ENCODE results near the gene CCDC91.

CCDC91 gene

GRCh38 chr12:28269851-28270250 is 79.6 kb downstream of the CCDC91 start:
- Mint-ChIP-seq H3K4me1 (peaks cover 4% of the 10 kb centered on the region), H3K27me3 (no peaks in the 10 kb centered on the region), H3K4me3 (no peak overlapping the region), H3K9me3 (peaks cover 11% of the 10 kb centered on the region), H3K36me3 (peaks cover 52% of the 10 kb centered on the region), H3K27ac (no peak overlapping the region)
- ATAC-seq: no peak

- peaks cover 12% of the 10 kb centered on the region for H3K4me1 Mint-ChIP-seq
- H3K27ac Mint-ChIP-seq: no peak overlapping the region
- no peak overlapping the region for H3K4me3 Mint-ChIP-seq
- peaks cover 42% of the 10 kb centered on the region for H3K36me3 Mint-ChIP-seq
- H3K9me3 Mint-ChIP-seq: peaks cover 3% of the 10 kb centered on the region
- ATAC-seq: no peak
- no peaks in the 10 kb centered on the region for H3K27me3 Mint-ChIP-seq
These were observed 88.2 kb downstream of the CCDC91 start for GRCh38 chr12:28278499-28278898.

GRCh38 chr12:28278960-28279359 is 88.7 kb downstream of the CCDC91 start:
- no peaks in the 10 kb centered on the region for H3K27me3 Mint-ChIP-seq
- H3K9me3 Mint-ChIP-seq: peaks cover 3% of the 10 kb centered on the region
- peaks cover 42% of the 10 kb centered on the region for H3K36me3 Mint-ChIP-seq
- no peak overlapping the region for H3K27ac Mint-ChIP-seq
- peaks cover 12% of the 10 kb centered on the region for H3K4me1 Mint-ChIP-seq
- H3K4me3 Mint-ChIP-seq: no peak overlapping the region
- ATAC-seq: no peak

DNA sequence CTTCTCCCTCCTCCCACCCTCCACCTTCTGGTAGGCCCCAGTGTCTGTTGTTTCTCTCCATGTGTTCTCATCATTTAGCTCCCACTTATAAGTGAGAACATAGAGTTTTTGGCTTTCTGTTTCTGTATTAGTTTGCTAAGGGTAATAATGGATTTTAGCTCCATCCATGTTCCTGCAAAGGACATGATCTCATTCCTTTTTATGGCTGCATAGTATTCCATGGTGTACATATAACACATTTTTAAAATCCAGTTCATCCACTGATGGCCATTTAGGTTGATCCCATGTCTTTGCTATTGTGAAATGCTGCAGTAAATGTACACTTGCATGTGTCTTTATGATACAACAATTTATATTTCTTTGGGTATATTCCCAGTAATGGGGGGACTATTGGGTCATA is 96.1 kb downstream of the CCDC91 start:
- peaks cover 23% of the 10 kb centered on the region for H3K9me3 Mint-ChIP-seq
- no peak overlapping the region for H3K4me3 Mint-ChIP-seq
- no peak overlapping the region for H3K27ac Mint-ChIP-seq
- no peaks in the 10 kb centered on the region for H3K27me3 Mint-ChIP-seq
- peaks cover 20% of the 10 kb centered on the region for H3K4me1 Mint-ChIP-seq
- H3K36me3 Mint-ChIP-seq: peaks cover 69% of the 10 kb centered on the region
- no peak for ATAC-seq

DNA sequence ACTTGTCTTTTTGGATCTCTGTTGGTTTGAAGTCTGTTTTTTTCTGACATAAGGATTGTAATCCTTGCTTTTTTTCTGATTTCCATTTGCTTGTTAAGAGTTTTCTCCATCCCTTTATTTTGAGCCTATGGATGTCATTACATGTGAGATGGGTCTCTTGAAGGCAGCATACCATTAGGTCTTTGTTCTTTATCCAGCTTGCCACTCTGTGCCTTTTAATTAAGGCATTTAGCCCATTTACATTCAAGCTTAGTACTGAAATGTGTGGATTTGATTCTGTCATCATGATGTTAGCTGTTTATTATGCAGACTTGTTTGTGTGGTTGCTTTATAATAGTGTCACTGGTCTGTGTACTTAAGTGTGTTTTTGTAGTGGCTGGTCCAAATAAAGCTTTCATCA is 100.0 kb downstream of the CCDC91 start:
- H3K27me3 Mint-ChIP-seq: no peaks in the 10 kb centered on the region
- H3K36me3 Mint-ChIP-seq: peaks cover 71% of the 10 kb centered on the region
- no peak for ATAC-seq
- H3K27ac Mint-ChIP-seq: no peak overlapping the region
- peaks cover 20% of the 10 kb centered on the region for H3K9me3 Mint-ChIP-seq
- H3K4me3 Mint-ChIP-seq: no peak overlapping the region
- peaks cover 33% of the 10 kb centered on the region for H3K4me1 Mint-ChIP-seq

GRCh38 chr12:28292699-28293098 is 102.4 kb downstream of the CCDC91 start:
- Mint-ChIP-seq H3K4me1 (peaks cover 29% of the 10 kb centered on the region), H3K27me3 (no peaks in the 10 kb centered on the region), H3K27ac (no peak overlapping the region), H3K36me3 (peaks cover 51% of the 10 kb centered on the region), H3K9me3 (peaks cover 16% of the 10 kb centered on the region), H3K4me3 (no peak overlapping the region)
- ATAC-seq: no peak

- no peaks in the 10 kb centered on the region for H3K27me3 Mint-ChIP-seq
- peak overlapping the region; percentile 38 for H3K4me3 Mint-ChIP-seq
- H3K36me3 Mint-ChIP-seq: peaks cover 40% of the 10 kb centered on the region
- H3K27ac Mint-ChIP-seq: no peak overlapping the region
- peaks cover 8% of the 10 kb centered on the region for H3K9me3 Mint-ChIP-seq
- peaks cover 18% of the 10 kb centered on the region for H3K4me1 Mint-ChIP-seq
- peak; percentile 34 for ATAC-seq
These were observed 104.0 kb downstream of the CCDC91 start for GRCh38 chr12:28294300-28294699.

- Mint-ChIP-seq H3K9me3 (no peaks in the 10 kb centered on the region), H3K27ac (no peak overlapping the region), H3K36me3 (peaks cover 32% of the 10 kb centered on the region), H3K27me3 (no peaks in the 10 kb centered on the region), H3K4me1 (peaks cover 24% of the 10 kb centered on the region), H3K4me3 (no peak overlapping the region)
- ATAC-seq: no peak
These were observed 106.0 kb downstream of the CCDC91 start for GRCh38 chr12:28296287-28296686.

DNA sequence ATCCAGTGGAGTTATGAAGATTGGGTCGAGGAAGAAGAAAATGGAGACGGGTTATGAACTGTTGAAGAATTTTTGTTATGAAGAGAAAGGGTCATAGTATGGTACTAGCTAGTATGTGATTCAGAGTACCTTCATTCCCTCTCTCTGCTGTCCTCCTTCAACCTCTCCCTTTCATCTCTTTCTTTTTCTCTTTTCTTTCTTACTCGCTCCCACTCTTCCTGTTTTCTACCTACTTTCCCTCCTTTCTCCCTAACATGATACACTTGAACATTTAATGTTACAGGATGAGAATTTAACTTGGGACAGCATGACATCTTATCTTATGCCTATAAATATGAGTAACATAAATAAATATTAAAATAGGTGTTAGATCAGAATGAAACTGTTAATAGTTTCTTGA is 112.9 kb downstream of the CCDC91 start:
- Mint-ChIP-seq H3K36me3 (peaks cover 37% of the 10 kb centered on the region), H3K4me3 (no peak overlapping the region), H3K9me3 (no peaks in the 10 kb centered on the region), H3K27me3 (no peaks in the 10 kb centered on the region), H3K4me1 (peaks cover 10% of the 10 kb centered on the region), H3K27ac (no peak overlapping the region)
- ATAC-seq: no peak

DNA sequence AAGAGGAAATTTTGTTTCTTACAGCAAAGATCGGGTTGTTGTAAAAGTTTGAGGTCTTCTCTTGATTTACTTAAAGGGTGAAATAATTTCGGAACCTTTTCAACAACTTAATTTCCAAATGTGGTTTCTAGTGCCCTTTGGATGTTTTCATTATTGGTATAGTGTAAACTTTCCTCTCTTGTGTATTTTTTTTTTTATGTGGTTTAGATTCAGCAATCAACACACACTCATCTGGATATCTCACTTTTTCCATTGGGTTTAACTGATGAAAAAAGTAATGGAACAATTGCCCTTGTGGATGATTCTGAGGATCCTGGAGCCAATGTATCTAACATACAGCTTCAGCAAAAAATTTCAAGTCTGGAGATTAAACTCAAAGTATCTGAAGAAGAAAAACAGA is 116.3 kb downstream of the CCDC91 start:
- no peak for ATAC-seq
- no peak overlapping the region for H3K4me3 Mint-ChIP-seq
- no peaks in the 10 kb centered on the region for H3K4me1 Mint-ChIP-seq
- H3K36me3 Mint-ChIP-seq: peaks cover 61% of the 10 kb centered on the region
- no peaks in the 10 kb centered on the region for H3K9me3 Mint-ChIP-seq
- H3K27ac Mint-ChIP-seq: no peak overlapping the region
- H3K27me3 Mint-ChIP-seq: no peaks in the 10 kb centered on the region

DNA sequence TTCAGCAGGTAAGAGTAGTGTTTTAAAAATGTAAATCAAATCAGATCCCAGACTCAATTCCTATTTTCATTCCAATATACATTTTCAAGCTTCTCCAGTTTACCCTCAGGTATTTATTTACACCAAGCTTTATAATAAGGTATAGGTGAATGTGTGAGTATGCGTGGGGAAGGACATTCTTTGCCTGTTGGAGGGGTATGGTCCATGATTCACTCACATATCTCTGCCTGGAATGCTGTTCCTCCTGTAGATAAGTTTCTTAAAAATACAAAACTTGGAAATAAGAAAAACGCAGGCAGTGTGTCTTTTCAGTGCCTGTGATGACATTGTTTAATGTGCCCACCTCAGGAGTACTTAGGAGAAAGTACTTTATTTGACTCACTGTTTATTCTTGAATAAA is 118.6 kb downstream of the CCDC91 start:
- H3K4me3 Mint-ChIP-seq: no peak overlapping the region
- H3K27ac Mint-ChIP-seq: no peak overlapping the region
- ATAC-seq: no peak
- H3K27me3 Mint-ChIP-seq: no peaks in the 10 kb centered on the region
- no peaks in the 10 kb centered on the region for H3K4me1 Mint-ChIP-seq
- peaks cover 76% of the 10 kb centered on the region for H3K36me3 Mint-ChIP-seq
- H3K9me3 Mint-ChIP-seq: no peaks in the 10 kb centered on the region

GRCh38 chr12:28313631-28314030 is 123.4 kb downstream of the CCDC91 start:
- Mint-ChIP-seq H3K36me3 (peaks cover 73% of the 10 kb centered on the region), H3K27me3 (no peaks in the 10 kb centered on the region), H3K4me1 (no peaks in the 10 kb centered on the region), H3K9me3 (peaks cover 3% of the 10 kb centered on the region), H3K4me3 (no peak overlapping the region), H3K27ac (no peak overlapping the region)
- ATAC-seq: no peak

GRCh38 chr12:28316049-28316448 is 125.8 kb downstream of the CCDC91 start:
- Mint-ChIP-seq H3K9me3 (peaks cover 3% of the 10 kb centered on the region), H3K27ac (no peak overlapping the region), H3K4me1 (no peaks in the 10 kb centered on the region), H3K36me3 (peaks cover 60% of the 10 kb centered on the region), H3K27me3 (no peaks in the 10 kb centered on the region), H3K4me3 (no peak overlapping the region)
- ATAC-seq: no peak

GRCh38 chr12:28318273-28318672 is 128.0 kb downstream of the CCDC91 start:
- ATAC-seq: no peak
- Mint-ChIP-seq H3K27me3 (no peaks in the 10 kb centered on the region), H3K36me3 (peaks cover 43% of the 10 kb centered on the region), H3K4me3 (no peak overlapping the region), H3K27ac (no peak overlapping the region), H3K9me3 (peaks cover 3% of the 10 kb centered on the region), H3K4me1 (no peaks in the 10 kb centered on the region)

DNA sequence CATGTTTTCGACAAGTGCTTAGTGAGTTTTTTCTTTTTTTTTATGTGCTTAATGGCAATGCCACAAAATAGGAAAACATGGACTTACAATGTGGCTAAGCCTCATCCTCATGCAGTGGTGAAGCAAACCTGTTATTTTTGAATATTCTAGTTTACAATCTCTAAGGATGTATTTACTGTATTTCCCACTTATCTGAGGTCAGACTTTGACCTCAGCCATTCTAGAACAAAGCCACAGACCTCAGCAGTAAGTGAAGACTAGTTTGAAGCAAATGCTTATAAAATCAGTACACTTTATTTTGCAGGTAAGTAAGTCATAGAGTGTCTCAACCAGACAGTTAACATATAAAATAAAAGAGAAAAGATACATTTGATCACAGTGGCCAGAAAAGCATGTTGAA is 130.1 kb downstream of the CCDC91 start:
- H3K4me1 Mint-ChIP-seq: no peaks in the 10 kb centered on the region
- no peak overlapping the region for H3K27ac Mint-ChIP-seq
- H3K9me3 Mint-ChIP-seq: peaks cover 3% of the 10 kb centered on the region
- H3K4me3 Mint-ChIP-seq: no peak overlapping the region
- no peaks in the 10 kb centered on the region for H3K27me3 Mint-ChIP-seq
- ATAC-seq: no peak
- peaks cover 48% of the 10 kb centered on the region for H3K36me3 Mint-ChIP-seq

- Mint-ChIP-seq H3K4me1 (no peaks in the 10 kb centered on the region), H3K27me3 (no peaks in the 10 kb centered on the region), H3K4me3 (no peak overlapping the region), H3K36me3 (peaks cover 44% of the 10 kb centered on the region), H3K27ac (no peak overlapping the region), H3K9me3 (peaks cover 5% of the 10 kb centered on the region)
- ATAC-seq: no peak
These were observed 137.5 kb downstream of the CCDC91 start for GRCh38 chr12:28327722-28328121.

GRCh38 chr12:28328967-28329366 is 138.7 kb downstream of the CCDC91 start:
- peaks cover 44% of the 10 kb centered on the region for H3K36me3 Mint-ChIP-seq
- peaks cover 5% of the 10 kb centered on the region for H3K9me3 Mint-ChIP-seq
- no peak for ATAC-seq
- no peaks in the 10 kb centered on the region for H3K27me3 Mint-ChIP-seq
- no peaks in the 10 kb centered on the region for H3K4me1 Mint-ChIP-seq
- H3K27ac Mint-ChIP-seq: no peak overlapping the region
- no peak overlapping the region for H3K4me3 Mint-ChIP-seq

Data from stimulated activated memory B cell treated with anti-CD40 and anti-IgM and Interleukin-4, amounts not matched to agents 10 μg/mL and 1 μg/mL and 100 μg/mL, for 72 hours (primary cell).